ENCODE measurements around the gene EPB41L5.
"Not testable (repeated sequence)": the region's sequence is repeated elsewhere in the genome, so short reads cannot be mapped to it uniquely, and the experiment has no call there.

Gene EPB41L5

GRCh38 chr2:120179396-120179795 is 166.5 kb downstream of the EPB41L5 start:
- Histone ChIP-seq H3K36me3 (ENCODE audit: insufficient read depth, low read length) (no peaks in the 10 kb centered on the region), H3K9ac (ENCODE audit: low read depth, low read length) (no peak overlapping the region), H3K9me3 (replicated peaks; ENCODE audit: low read length) (no peaks in the 10 kb centered on the region), H3K4me1 (ENCODE audit: control insufficient read depth, insufficient read depth, low read length) (peaks cover 4% of the 10 kb centered on the region), H3K4me3 (ENCODE audit: low read length) (no peak overlapping the region), H3K27me3 (ENCODE audit: control insufficient read depth, insufficient read depth, low read length) (no peaks in the 10 kb centered on the region), H3K4me2 (ENCODE audit: low read length) (no peak overlapping the region)

GRCh38 chr2:120180066-120180465 is 167.2 kb downstream of the EPB41L5 start:
- Histone ChIP-seq H3K4me3 (ENCODE audit: low read length) (no peak overlapping the region), H3K9me3 (replicated peaks; ENCODE audit: low read length) (no peaks in the 10 kb centered on the region), H3K9ac (ENCODE audit: low read depth, low read length) (no peak overlapping the region), H3K27me3 (ENCODE audit: control insufficient read depth, insufficient read depth, low read length) (no peaks in the 10 kb centered on the region), H3K36me3 (ENCODE audit: insufficient read depth, low read length) (no peaks in the 10 kb centered on the region), H3K4me1 (ENCODE audit: control insufficient read depth, insufficient read depth, low read length) (no peaks in the 10 kb centered on the region), H3K4me2 (ENCODE audit: low read length) (no peak overlapping the region)

- H3K9me3 ChIP-seq (replicated peaks; ENCODE audit: low read length), result no peaks in the 10 kb centered on the region
- no peaks in the 10 kb centered on the region for H3K27me3 ChIP-seq (ENCODE audit: control insufficient read depth, insufficient read depth, low read length)
- H3K4me3 ChIP-seq (ENCODE audit: low read length), result no peak overlapping the region
- no peaks in the 10 kb centered on the region for H3K4me1 ChIP-seq (ENCODE audit: control insufficient read depth, insufficient read depth, low read length)
- H3K4me2 ChIP-seq (ENCODE audit: low read length), result no peak overlapping the region
- H3K9ac ChIP-seq (ENCODE audit: low read depth, low read length), result no peak overlapping the region
- H3K36me3 ChIP-seq (ENCODE audit: insufficient read depth, low read length), result no peaks in the 10 kb centered on the region
Observed at GRCh38 chr2:120182019-120182560, 169.2 kb downstream of the EPB41L5 start.

GRCh38 chr2:120189189-120189588 is 176.3 kb downstream of the EPB41L5 start:
- H3K4me1 ChIP-seq (ENCODE audit: control insufficient read depth, insufficient read depth, low read length), result no peaks in the 10 kb centered on the region
- H3K4me3 ChIP-seq (ENCODE audit: low read length), result no peak overlapping the region
- H3K4me2 ChIP-seq (ENCODE audit: low read length), result no peak overlapping the region
- no peaks in the 10 kb centered on the region for H3K36me3 ChIP-seq (ENCODE audit: insufficient read depth, low read length)
- H3K9me3 ChIP-seq (replicated peaks; ENCODE audit: low read length), result no peaks in the 10 kb centered on the region
- H3K9ac ChIP-seq (ENCODE audit: low read depth, low read length), result no peak overlapping the region
- no peaks in the 10 kb centered on the region for H3K27me3 ChIP-seq (ENCODE audit: control insufficient read depth, insufficient read depth, low read length)

GRCh38 chr2:120192280-120192679 is 179.4 kb downstream of the EPB41L5 start:
- no peak overlapping the region for H3K4me3 ChIP-seq (ENCODE audit: low read length)
- no peaks in the 10 kb centered on the region for H3K4me1 ChIP-seq (ENCODE audit: control insufficient read depth, insufficient read depth, low read length)
- H3K4me2 ChIP-seq (ENCODE audit: low read length), result no peak overlapping the region
- H3K36me3 ChIP-seq (ENCODE audit: insufficient read depth, low read length), result no peaks in the 10 kb centered on the region
- H3K9ac ChIP-seq (ENCODE audit: low read depth, low read length), result no peak overlapping the region
- no peaks in the 10 kb centered on the region for H3K27me3 ChIP-seq (ENCODE audit: control insufficient read depth, insufficient read depth, low read length)
- H3K9me3 ChIP-seq (replicated peaks; ENCODE audit: low read length), result no peaks in the 10 kb centered on the region

GRCh38 chr2:120195553-120195952 is 182.7 kb downstream of the EPB41L5 start:
- H3K9me3 ChIP-seq (replicated peaks; ENCODE audit: low read length), result no peaks in the 10 kb centered on the region
- no peaks in the 10 kb centered on the region for H3K36me3 ChIP-seq (ENCODE audit: insufficient read depth, low read length)
- H3K4me2 ChIP-seq (ENCODE audit: low read length), result no peak overlapping the region
- H3K4me3 ChIP-seq (ENCODE audit: low read length), result no peak overlapping the region
- no peaks in the 10 kb centered on the region for H3K4me1 ChIP-seq (ENCODE audit: control insufficient read depth, insufficient read depth, low read length)
- no peak overlapping the region for H3K9ac ChIP-seq (ENCODE audit: low read depth, low read length)
- H3K27me3 ChIP-seq (ENCODE audit: control insufficient read depth, insufficient read depth, low read length), result no peaks in the 10 kb centered on the region

GRCh38 chr2:120199817-120200459 is 187.1 kb downstream of the EPB41L5 start:
- not testable (repeated sequence) for H3K4me1 ChIP-seq (ENCODE audit: control insufficient read depth, insufficient read depth, low read length); H3K27me3 ChIP-seq (ENCODE audit: control insufficient read depth, insufficient read depth, low read length); H3K36me3 ChIP-seq (ENCODE audit: insufficient read depth, low read length); H3K4me2 ChIP-seq (ENCODE audit: low read length); H3K9me3 ChIP-seq (replicated peaks; ENCODE audit: low read length); H3K4me3 ChIP-seq (ENCODE audit: low read length); H3K9ac ChIP-seq (ENCODE audit: low read depth, low read length)

GRCh38 chr2:120203251-120204021 is 190.6 kb downstream of the EPB41L5 start:
- Histone ChIP-seq H3K27me3 (ENCODE audit: control insufficient read depth, insufficient read depth, low read length) (no peaks in the 10 kb centered on the region), H3K4me2 (ENCODE audit: low read length) (no peak overlapping the region), H3K4me1 (ENCODE audit: control insufficient read depth, insufficient read depth, low read length) (no peaks in the 10 kb centered on the region), H3K9ac (ENCODE audit: low read depth, low read length) (no peak overlapping the region), H3K9me3 (replicated peaks; ENCODE audit: low read length) (no peaks in the 10 kb centered on the region), H3K36me3 (ENCODE audit: insufficient read depth, low read length) (no peaks in the 10 kb centered on the region), H3K4me3 (ENCODE audit: low read length) (no peak overlapping the region)

GRCh38 chr2:120204022-120204405 is 191.1 kb downstream of the EPB41L5 start:
- Histone ChIP-seq H3K4me3 (ENCODE audit: low read length) (no peak overlapping the region), H3K4me2 (ENCODE audit: low read length) (no peak overlapping the region), H3K9ac (ENCODE audit: low read depth, low read length) (no peak overlapping the region), H3K9me3 (replicated peaks; ENCODE audit: low read length) (no peaks in the 10 kb centered on the region), H3K36me3 (ENCODE audit: insufficient read depth, low read length) (no peaks in the 10 kb centered on the region), H3K27me3 (ENCODE audit: control insufficient read depth, insufficient read depth, low read length) (no peaks in the 10 kb centered on the region), H3K4me1 (ENCODE audit: control insufficient read depth, insufficient read depth, low read length) (no peaks in the 10 kb centered on the region)

- H3K36me3 ChIP-seq (ENCODE audit: insufficient read depth, low read length), result no peaks in the 10 kb centered on the region
- no peaks in the 10 kb centered on the region for H3K4me1 ChIP-seq (ENCODE audit: control insufficient read depth, insufficient read depth, low read length)
- H3K9me3 ChIP-seq (replicated peaks; ENCODE audit: low read length), result no peaks in the 10 kb centered on the region
- H3K4me2 ChIP-seq (ENCODE audit: low read length), result no peak overlapping the region
- H3K27me3 ChIP-seq (ENCODE audit: control insufficient read depth, insufficient read depth, low read length), result no peaks in the 10 kb centered on the region
- no peak overlapping the region for H3K4me3 ChIP-seq (ENCODE audit: low read length)
- no peak overlapping the region for H3K9ac ChIP-seq (ENCODE audit: low read depth, low read length)
Observed at GRCh38 chr2:120204417-120204816, 191.5 kb downstream of the EPB41L5 start.

- Histone ChIP-seq H3K9ac (ENCODE audit: low read depth, low read length) (no peak overlapping the region), H3K36me3 (ENCODE audit: insufficient read depth, low read length) (no peaks in the 10 kb centered on the region), H3K4me3 (ENCODE audit: low read length) (no peak overlapping the region), H3K4me2 (ENCODE audit: low read length) (no peak overlapping the region), H3K4me1 (ENCODE audit: control insufficient read depth, insufficient read depth, low read length) (no peaks in the 10 kb centered on the region), H3K27me3 (ENCODE audit: control insufficient read depth, insufficient read depth, low read length) (no peaks in the 10 kb centered on the region), H3K9me3 (replicated peaks; ENCODE audit: low read length) (no peaks in the 10 kb centered on the region)
Observed at GRCh38 chr2:120204945-120205670, 192.2 kb downstream of the EPB41L5 start.
